Measurements from ENCODE around the gene OR6X1. TPM values are rescaled to one million over a fixed set of nuclear protein-coding genes. Genes with fewer than 3 reads are reported as not detected.
"Not testable (repeated sequence)": the region's sequence is repeated elsewhere in the genome, so short reads cannot be mapped to it uniquely, and the experiment has no call there.

Gene OR6X1
- total and polyA plus RNA-seq, 8 donors: not detected

GRCh38 chr11:123751781-123752180 lies 2.5 kb downstream of the OR6X1 start:
- FAIRE-seq (no peak), DNase-seq (no peak), ATAC-seq (no peak)
- TF ChIP-seq CTCF (IDR thresholded peaks at IDR 0.05): no peak
- H3K27me3 ChIP-seq: no peaks in the 10 kb centered on the region
- H3K4me3 ChIP-seq: no peak overlapping the region
- no peaks in the 10 kb centered on the region for H3K36me3 ChIP-seq
- no peak overlapping the region for H3K27ac ChIP-seq
- WGBS, 2 donors: 70 to 74% methylated on average over 1 of the region's 1 CpG
- H3K4me1 ChIP-seq: no peaks in the 10 kb centered on the region
- no peaks in the 10 kb centered on the region for H3K9me3 ChIP-seq
- intact Hi-C loops (cut with DNase I): no loop called here

- H3K4me1 ChIP-seq; intact Hi-C loops (cut with DNase I); H3K9me3 ChIP-seq; FAIRE-seq; H3K27ac ChIP-seq; H3K36me3 ChIP-seq; DNase-seq; H3K4me3 ChIP-seq; ATAC-seq; H3K27me3 ChIP-seq: not testable (repeated sequence)
- 93 to 96% methylated on average over 2 of the region's 2 CpGs for WGBS, 2 donors
Measured at GRCh38 chr11:123748349-123748748, 6.0 kb downstream of the OR6X1 start.

- Histone ChIP-seq H3K27me3 (no peaks in the 10 kb centered on the region), H3K36me3 (no peaks in the 10 kb centered on the region), H3K4me1 (no peaks in the 10 kb centered on the region), H3K27ac (no peak overlapping the region), H3K9me3 (no peaks in the 10 kb centered on the region), H3K4me3 (no peak overlapping the region)
- no peak for FAIRE-seq
- no peak for TF ChIP-seq CTCF (IDR thresholded peaks at IDR 0.05)
- intact Hi-C loops (cut with DNase I): no loop called here
- DNase-seq: no peak
- no peak for ATAC-seq
- WGBS, 2 donors: 86 to 88% methylated on average over 2 of the region's 2 CpGs
Measured at GRCh38 chr11:123745764-123746451, 8.4 kb downstream of the OR6X1 start.

GRCh38 chr11:123742724-123743120 lies 11.6 kb downstream of the OR6X1 start:
- Histone ChIP-seq H3K27me3 (no peaks in the 10 kb centered on the region), H3K36me3 (no peaks in the 10 kb centered on the region), H3K4me1 (peaks cover 0 to 15% (median 5%) of the 10 kb centered on the region in 3 donors), H3K9me3 (no peaks in the 10 kb centered on the region), H3K4me3 (peak overlapping the region in 1 of 4 donors; percentile 84), H3K27ac (no peak overlapping the region)
- FAIRE-seq: no peak
- ATAC-seq: no peak
- intact Hi-C loops (cut with DNase I): no loop called here
- WGBS, 2 donors: 48 to 51% methylated on average over 3 of the region's 3 CpGs
- DNase-seq: no peak
- TF ChIP-seq CTCF (IDR thresholded peaks at IDR 0.05): no peak

GRCh38 chr11:123742031-123742723 lies 12.1 kb downstream of the OR6X1 start:
- ATAC-seq: peak; percentile 16 to 33 (median 28)
- intact Hi-C loops (cut with DNase I): no loop called here
- Histone ChIP-seq H3K4me1 (peaks cover 0 to 15% (median 5%) of the 10 kb centered on the region in 3 donors), H3K4me3 (peak overlapping the region; percentile 84 to 97 (median 94)), H3K27me3 (no peaks in the 10 kb centered on the region), H3K36me3 (no peaks in the 10 kb centered on the region), H3K9me3 (no peaks in the 10 kb centered on the region), H3K27ac (peak overlapping the region in 3 of 4 donors; percentile 42 to 69 (median 51))
- no peak for FAIRE-seq
- DNase-seq: no peak
- TF ChIP-seq CTCF (IDR thresholded peaks at IDR 0.05): no peak
- WGBS, 2 donors: 17% methylated on average over 12 of the region's 12 CpGs
